ENCODE data around the gene NEDD8.
A peak's percentile ranks its signal among the peaks of the same experiment; 100 is the strongest.

Gene NEDD8

DNA sequence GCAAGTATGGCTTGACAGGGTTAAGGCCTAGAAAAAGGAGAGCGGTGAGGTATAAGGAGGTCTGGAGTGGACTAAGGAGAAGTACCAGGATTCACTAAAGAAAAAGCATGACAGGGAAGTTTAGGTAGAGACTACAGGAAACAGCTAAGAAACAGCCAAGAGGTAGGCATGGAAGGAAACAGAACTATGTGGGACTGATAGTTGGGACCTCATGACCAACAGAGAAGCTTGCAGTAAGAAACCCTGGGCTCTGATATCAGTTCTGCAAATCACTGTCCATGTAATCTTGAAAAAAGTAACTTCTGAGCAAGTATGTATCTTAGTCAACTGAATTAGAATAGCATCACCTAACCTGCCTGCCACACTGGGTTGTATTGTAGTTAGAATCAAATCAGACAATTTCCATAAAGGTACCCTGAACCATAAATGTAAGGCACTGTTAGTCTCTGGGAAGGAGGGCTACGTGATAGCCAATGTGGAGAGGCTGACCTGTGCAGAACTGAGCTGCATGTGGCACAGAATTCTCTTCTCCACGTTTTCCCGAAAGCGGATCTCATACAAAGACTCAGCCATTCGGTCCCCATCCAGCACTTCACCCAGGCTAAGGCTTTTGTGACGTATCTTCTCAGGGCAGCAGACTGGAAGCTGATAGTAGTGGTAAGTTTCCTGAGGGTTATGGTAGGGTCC, 37.8 kb downstream of the NEDD8 start:
- no peak for DNase-seq

DNA sequence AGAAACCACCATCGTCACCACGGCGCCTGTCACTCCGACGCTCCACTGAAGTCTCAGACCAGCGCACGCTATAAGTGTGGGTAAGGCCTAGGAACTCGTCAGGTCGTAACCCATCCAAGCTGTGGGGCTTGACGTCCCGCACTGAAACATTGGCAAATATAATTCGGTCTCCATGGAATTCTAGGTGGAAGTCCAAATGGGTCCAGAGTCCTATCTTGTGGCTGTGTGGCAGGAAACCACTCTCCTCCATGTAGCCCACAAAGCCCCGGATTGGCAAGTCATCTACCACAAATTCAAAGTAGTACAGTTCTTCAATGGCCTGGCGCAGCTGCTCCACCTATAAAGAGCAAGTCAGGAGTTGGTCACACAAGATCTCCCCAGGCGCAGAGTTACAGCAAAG, 39.2 kb downstream of the NEDD8 start:
- DNase-seq, result no peak

GRCh38 chr14:24190416-24190815, 41.8 kb downstream of the NEDD8 start:
- no peak for DNase-seq

DNA sequence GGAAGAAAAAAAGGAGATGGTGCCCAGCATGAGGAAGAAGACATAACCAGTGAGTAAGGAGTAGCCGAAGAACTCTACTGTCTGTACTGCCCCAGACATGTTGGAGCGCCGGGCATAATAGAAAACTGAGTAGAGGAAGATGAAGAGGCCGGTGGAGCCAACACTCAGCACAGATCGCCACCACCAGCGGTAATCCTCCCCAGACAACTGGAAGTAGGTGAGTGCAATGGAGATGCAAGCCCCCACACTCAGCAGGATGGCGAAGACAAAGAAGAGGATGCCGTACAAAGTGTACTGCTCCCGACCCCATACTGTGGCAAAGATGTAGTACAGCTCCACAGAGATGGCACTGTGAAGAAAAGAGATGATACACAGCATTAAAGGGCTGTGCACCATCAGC, 42.7 kb downstream of the NEDD8 start:
- no peak for DNase-seq

GRCh38 chr14:24189059-24189375, 43.1 kb downstream of the NEDD8 start:
- no peak for DNase-seq

- DNase-seq, result peak; percentile 95
Measured at GRCh38 chr14:24188251-24189058, 43.7 kb downstream of the NEDD8 start, which contains the start of gene IPO4. TSS of gene IPO4 (minus strand) at chr14:24188816. CDS start at chr14:24188787, 29 bp downstream.

DNA sequence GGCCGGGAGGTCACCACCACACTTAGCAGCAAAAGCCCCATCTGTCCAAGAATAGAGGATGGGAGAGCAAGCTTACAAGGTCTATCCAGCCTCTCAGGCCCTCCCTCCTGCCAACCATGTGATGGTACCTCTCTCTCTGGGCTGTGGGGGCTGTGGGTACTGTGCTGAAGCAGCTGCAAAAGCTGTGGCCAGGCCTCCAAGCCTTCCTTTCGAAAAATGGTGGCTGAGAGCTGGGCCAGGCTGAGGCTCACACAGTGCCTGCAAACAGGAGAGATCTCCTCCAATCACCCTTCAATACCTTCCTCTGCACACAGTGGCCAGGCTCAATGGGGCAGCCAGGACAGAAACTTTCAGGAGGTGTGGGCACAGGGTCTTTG, 44.6 kb downstream of the NEDD8 start:
- no peak for DNase-seq

GRCh38 chr14:24186831-24187538, 45.2 kb downstream of the NEDD8 start:
- DNase-seq, result no peak

DNA sequence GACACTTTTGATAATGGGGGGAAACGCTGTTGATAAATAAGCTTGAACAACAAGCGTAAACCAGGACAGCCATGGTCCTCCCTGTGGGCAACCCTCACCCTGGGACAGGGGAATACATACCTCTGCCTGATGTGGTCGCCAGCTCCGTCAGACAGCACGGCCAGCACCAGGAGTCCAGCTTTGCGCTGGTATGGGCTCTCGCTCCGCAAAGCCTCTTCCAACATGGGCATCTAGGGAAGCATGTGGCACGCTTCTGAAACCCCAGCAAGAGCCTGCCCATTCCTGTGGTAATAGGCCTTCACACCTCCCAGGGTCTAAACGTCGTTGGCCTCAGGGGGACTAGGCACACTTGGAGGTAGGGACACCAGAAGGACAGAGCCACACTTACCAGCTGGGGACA, 46.4 kb downstream of the NEDD8 start:
- no peak for DNase-seq

- DNase-seq, result no peak
Measured at GRCh38 chr14:24185026-24185425, 47.1 kb downstream of the NEDD8 start.

GRCh38 chr14:24184104-24184970, 47.8 kb downstream of the NEDD8 start:
- DNase-seq, result no peak

GRCh38 chr14:24183014-24183481, 49.1 kb downstream of the NEDD8 start:
- DNase-seq, result no peak

DNA sequence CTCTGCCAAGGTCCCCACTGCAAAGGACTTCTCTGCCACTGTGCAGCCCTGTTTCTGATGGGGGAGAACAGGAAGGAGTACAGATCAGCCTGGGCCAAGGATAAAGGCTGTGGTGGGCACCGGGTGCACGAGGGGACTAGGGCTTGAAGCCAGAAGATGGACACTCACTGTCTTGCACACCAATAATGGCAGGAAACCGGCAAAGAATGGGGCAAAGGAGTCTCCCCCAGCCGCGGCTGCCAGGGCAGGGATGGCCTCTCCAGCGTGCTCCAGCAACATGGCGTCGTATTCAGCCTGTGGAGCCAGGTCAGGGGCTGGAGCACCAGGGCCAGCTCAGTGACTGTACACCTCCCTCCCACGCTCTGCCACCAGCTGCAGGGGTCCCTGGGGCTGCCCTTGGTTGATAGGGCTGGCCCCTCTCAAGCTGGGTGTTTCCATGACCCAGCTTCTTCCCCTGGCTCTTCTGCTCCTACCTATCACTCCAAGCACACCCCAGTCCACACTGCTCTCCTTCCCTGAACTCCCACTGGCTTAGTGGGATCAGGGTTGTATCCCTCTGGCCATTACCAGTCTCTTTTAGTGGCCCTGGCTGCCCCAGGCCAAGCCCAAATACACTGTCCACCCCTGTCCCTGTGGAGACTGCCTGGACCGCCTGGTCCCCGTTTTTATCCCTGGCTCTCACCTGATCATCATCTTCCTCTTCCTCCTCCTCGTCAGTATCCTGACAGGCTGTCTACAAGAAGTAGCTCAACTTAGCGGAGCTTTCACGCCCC, 49.9 kb downstream of the NEDD8 start:
- DNase-seq, result no peak

DNA sequence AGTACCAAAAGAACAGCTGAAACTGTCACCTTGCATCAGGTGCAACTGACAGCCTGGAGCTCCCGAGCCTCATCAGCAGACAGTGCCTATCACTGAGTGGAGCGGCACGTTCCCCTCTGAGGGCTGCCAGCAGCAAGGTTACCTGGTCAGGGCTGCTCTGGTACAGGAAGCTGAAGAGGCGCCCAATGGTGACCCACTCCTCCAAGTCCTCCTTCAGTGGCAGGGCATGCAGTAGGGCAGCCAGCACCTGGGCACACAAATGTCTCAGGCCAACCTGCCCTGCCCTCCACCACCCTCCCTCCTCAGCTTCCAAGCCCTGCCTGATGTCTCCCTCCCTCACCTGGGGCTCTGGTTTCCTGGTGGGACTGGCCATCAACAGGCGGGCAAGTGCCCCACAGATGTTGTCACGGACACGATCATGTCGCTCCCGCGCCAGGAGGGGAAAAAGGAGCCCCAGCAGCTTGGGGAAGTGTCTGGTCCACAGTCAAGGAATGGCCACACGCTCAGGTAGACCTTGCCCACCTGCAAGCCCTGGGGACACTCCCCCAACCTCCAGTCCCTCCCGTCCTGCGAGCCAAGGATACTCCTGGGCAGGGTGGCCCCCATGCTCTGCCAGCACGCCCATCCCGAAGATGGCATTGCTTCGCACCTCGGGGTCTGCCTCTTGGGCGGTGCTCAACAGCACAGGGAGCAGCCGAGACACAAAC, 50.6 kb downstream of the NEDD8 start:
- DNase-seq, result no peak

DNA sequence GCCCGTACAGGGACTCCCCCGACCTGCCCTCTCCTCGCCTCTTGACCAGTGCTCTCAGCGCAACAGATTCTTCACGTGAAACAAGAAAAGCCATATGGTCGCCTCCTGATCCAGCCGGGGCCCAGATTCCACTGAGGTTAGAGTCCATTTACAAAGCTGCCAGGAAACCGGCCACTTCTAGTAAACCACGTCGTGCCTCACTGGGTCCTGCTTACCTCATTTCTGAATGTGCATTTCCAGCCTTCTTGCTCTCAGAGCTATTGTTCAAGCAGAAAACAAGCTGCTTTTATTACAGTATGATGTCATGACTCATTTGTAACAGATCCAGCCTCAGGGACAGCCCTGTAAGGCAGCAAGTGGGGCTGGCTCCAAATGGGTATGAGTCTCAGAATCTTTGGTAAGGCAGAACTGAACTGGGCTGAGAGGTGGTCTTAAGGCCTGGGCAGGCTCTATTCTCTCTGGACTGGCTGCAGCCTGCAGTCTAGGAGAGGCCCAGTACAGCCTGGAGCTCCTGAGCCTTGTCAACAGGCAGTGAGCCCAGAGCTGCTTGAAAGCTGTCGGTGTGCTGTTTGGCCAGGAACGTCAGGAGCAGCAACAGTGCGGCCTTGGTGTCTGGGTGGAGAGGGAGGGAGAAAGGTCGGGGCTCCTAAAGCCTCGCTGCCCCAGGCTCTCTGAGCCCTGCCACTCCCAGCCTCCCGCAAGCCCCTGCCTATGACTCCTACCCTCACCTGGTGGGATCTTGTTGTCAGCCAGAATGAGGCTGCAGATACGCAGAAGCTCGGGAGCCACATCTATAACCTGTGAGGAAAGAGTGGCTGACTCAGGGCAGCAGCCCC, 52.0 kb downstream of the NEDD8 start:
- DNase-seq, result no peak

- no peak for DNase-seq
Measured at GRCh38 chr14:24179294-24179960, 52.7 kb downstream of the NEDD8 start.

DNA sequence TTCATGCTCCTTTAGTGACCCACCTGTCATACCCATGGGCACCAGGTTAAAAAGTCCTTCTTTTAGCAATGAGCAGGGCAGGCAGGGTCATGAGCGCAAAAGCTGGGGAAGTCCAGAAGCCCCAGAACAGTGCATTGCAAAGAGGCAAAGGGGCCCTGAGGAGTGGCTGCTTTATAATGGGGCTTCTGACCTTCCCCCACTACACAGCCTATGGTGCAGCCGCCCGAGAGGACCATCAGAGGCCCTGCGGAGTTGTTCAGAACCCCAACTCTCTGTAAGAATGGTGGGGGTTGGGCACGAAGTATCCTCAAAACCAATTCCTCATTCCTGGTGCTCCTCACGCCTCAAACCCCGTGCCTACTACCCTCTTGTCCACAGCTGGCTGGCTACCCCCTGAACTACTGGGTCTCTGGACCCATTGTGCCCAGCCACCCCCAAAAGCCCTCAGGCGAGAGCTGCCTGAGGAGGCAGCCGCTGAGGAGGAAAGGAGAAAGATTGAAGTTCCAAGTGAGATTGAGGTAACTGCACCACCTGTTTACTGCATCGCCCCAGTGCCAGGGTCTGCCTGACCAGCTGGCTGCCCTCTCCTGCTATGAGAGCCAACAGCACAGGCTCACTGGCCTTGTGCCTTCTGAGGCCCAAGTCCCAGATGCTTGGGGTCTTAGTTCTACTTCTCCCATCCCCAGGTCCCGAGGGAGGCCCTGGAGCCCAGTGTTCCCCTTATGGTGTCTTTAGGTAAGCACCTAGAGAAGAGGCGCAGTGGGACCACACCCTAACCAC, 53.6 kb downstream of the NEDD8 start:
- no peak for DNase-seq

- DNase-seq, result no peak
Measured at GRCh38 chr14:24177891-24178290, 54.3 kb downstream of the NEDD8 start.

Measured in activated CD8-positive, alpha-beta memory T cell treated with anti-CD3 and anti-CD28 coated beads for 24 hours (primary cell).